Activated naive CD8-positive, alpha-beta T cell treated with anti-CD3 and anti-CD28 coated beads, Interleukin-2, amount 50 U/mL, for 16 hours (primary cell): ENCODE measurements around the gene STX19.

ENCODE experiments used
- DNase-seq: peaks from one replicate; pipeline ENCODE4 v3.0.0-alpha.2; 2020; ENCODE audit warnings: low read depth, low spot score

STX19 gene

DNA sequence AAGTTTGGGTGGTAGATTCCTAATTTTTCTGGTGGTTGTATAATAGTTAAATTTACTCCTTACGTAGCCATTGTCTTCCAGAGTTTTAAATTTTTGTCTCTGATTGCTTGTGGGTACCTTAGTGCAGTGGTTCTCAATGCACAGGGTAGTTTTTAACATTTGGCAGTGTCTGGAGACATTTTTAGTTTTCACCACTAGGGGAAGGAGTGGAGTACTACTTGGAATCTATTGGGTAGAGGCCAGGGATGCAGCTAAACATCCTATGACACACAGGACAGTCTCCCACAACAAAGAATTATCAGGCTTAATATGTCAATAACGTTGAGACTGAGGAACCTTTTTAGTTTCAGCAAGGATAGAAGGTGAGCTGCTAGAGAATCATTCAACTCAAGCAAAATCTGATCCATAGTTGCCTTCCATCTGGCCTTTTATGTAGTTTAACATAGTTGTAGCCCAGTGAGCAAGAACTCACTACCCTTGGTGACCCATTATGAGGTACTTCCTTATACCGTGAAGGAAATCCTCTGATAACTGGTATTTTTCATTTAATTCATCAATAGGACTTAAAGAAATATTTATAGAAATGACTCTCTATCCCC is 8.6 kb upstream of the STX19 start:
- DNase-seq = no peak

DNA sequence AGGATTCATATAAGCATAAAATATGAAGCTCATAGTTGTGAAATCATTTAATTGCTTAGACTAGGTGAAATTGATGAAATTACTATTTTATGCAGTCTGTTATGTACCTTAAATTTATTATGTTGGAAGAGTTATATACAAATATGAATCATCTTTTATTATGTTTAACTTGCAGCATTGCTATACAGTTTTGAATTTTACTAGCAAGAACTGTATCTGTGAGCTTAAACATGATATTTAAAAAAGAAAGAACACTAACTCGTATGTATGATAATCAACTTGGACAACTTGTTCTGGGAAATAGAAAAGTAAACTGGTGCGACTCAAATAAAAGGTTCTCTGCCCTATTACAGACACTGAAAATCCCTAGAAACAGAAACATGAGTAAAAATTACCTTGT is 1.8 kb downstream of the STX19 start:
- DNase-seq = no peak

DNA sequence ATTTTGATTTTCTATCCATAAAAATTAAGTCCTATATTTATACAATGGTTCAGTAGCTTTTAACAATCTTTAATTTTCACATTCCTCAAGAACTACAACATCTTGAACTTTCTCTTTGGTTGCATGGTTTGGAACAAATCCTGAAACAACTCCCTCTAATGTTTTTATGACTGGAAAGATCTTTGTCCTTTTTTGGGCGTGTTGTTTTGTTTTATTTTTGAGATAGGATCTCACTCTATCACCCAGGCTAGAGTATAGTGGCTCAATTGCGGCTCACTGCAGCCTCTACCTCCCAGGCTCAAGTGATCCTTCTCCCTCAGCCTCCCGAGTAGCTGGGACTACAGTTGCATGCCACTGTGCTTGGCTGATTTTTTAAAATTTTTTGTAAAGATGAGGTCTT is 4.0 kb downstream of the STX19 start:
- no peak for DNase-seq

DNA sequence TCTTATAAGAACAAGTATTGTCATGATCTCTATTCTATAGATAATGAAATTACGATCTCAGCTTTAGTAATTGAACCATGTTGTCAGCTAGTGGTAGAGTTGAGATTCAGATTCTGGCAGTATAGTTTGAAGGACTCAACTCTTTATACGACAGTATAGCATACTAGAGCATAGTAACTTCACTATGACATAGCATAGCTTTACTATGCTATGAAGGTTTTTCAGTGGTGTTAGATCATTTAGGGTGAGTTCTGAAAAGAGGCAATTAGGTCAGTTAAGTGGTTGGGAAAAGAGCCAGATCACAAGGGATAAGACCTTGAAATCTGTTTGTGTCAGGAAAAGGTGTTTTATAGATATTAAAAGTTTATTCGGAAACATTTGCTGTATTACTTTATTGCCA is 8.1 kb downstream of the STX19 start:
- no peak for DNase-seq

DNA sequence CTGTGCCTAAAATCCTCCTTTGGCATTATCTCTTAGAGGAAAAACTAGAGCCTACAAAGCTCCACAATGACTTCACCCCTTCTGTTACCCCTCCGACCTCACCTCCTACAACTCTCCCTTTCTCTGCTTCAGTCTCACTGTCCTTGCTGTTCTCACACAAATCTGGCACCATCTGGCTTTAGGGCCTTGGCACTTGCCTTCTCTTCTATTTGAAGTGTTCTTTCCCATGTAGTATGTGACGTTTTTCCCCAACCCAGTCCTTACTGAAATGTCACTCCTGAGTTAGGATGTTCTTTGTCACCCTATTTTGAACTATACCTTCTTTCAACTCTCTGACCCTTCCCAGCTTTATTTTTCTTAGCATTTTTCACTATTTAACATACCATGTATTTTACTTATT is 8.7 kb downstream of the STX19 start:
- no peak for DNase-seq

DNA sequence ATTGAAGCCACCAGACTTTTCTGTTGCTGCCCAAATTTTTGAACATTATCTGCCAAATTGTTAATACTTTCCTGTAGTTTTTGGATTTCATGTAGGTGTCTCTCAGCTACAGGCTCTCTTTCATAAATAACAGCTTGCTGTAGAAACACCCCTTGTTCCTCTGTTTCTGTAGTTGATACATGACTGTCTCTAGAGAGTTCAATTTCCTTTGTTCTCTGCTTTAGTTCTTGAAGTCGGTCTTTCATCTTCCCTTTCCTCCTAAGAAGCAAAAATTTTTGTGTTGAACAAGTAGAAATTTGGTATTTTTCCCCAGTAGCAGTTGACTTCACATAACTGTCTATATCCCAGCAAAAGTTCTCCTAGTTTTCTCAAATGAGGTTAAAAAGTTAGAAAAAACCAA is 13.4 kb downstream of the STX19 start:
- no peak for DNase-seq

DNA sequence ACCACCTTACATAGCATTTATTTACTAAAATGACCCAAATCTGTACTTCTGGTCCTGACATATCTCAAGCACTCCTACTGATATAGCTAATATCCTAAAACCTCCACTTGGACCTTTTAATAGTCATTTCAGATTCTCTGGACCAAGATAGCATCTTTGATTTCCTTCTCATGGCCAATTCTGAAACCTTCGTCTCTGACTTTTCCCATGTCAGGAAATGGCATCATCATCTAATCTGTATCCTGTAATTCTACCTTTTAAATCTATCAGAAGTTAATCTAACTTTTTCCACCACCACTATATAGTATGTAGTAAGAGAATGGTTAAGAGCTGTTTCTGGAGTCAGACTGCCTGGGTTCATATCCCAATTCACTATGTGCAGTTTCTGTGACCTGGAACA is 16.2 kb downstream of the STX19 start:
- no peak for DNase-seq

DNA sequence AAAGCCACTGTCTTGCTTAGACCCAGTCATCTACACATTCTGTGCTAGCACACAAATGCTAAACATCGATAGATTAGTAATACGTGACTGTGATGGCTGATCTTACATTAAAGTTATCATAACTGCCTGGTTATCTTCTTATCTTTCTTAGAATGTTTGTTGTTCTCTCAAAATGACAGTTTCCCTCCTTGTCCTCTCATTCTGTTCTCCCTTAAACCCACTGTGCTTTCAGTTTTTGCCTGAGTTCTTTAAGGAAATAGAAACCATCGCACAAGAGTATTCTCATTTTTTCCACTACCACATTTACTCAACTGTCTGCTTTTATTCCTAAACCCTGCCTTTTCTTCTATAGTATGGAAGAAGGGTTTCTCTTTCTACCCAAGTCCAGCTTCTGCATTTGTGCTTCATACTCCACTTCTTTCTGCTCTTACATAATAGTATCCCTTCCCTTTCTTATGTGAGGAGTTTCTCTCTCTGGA is 17.1 kb downstream of the STX19 start:
- no peak for DNase-seq

DNA sequence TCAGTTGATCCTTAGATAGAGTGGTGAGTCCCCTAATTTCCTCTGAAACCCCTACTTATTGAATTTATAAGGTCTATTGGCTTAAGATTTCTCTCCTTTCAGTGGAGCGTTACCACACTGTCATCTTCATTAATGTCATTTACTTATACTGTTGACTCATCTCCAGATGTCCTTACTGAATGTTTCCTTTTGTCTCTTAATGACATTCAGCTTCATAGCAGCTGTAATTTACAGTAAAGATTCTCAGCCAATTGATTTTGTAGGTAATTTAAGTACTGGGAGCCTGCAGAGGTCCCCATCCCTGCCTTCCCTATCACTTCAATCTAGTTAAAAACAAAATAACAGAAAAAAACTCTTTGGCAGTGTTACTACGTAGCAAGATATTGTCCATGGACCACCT is 18.8 kb downstream of the STX19 start:
- no peak for DNase-seq

DNA sequence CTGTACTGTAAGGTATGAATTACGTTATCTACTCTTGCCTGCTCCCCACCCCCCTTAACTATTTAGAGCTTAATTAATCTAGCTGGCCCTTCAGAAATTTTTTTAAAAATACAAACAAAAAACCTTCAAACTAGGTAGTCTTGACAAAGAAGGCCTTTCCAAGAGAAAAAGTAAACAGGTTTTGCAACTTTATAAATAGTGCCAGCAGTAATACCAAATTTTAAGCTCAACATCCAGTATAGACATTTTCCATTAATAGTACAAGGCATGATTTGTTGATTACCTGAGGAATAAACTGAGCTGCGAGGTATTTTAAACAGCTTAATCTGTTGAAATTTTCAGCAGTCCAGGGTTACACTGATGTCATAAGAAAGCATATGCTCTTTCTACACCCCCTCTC is 20.1 kb downstream of the STX19 start:
- no peak for DNase-seq

DNA sequence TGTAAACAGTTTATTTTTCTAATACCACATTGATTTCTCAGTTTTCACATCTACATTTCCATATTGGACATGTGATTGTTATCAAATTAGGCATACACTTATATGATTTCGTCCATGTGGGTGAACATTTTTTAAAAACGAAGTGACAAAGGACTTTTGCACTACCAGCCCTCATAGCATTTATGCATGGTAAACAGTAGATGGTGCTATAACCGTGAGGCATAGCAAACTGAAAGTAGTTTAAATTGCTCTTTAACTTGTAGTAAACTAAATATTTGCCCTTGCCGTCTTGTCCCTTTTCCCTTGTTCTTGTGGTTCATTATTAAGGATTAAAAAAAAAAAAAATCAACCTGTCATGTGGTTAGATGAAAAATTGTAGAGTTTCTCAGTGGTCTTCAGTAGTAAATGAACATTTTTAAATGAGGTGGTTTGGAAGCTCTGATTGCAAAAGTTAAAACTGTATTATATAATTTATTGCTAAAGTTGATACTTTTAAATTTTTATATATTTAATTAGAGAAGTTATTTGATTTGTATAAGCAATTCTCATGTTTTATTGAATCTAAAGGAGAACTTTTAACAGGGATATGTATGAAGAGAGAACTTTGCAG is 24.0 kb downstream of the STX19 start:
- DNase-seq = no peak

DNA sequence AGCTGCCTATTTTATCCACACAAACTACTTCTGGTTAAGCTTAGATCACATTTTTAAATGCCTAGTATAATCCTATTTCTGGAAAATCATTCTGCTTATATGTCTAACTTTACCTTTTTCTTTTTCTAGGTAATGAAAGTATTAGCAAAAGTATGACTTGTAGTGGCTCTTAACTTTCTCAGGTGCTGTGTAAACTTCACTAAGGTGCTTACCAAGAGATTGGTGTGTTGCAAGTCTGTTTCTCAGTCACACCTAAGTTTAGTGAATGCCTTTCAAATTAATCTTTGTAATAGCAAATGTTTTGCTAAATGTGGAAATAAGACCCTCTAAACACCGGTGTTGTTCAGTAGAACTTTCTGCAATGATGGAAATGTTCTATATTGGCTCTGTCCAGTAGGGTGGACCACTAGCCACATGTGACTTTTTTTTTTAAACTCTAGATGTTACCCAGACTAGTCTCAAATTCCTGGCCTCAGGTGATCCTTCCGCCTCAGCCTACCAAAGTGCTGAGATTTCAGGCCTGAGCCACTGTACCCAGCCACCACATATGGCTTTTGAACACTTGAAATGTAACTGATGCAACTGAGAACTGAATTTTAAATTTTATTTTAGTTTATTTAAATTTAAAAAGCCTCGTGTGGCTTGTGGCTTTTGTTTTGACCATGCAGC is 26.4 kb downstream of the STX19 start:
- DNase-seq = no peak

DNA sequence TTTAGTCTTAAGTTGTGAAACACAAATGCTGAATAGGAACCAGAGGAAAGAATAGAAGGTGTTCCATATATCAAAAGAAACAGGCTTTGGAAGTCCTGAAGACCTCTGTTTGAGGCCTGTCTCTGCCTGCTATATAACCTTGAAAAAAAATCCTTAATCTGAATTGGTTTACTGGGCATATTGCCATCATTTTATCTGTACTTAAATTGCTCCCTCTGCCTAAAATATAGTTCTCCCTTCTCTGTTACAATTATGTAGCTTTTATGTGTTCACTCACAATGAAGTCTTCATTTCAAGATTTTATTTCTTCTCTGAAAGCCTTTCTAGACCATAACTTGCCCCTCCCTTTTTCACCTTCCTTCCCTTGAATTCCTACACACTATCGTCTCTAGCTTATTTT is 27.2 kb downstream of the STX19 start:
- DNase-seq = no peak

DNA sequence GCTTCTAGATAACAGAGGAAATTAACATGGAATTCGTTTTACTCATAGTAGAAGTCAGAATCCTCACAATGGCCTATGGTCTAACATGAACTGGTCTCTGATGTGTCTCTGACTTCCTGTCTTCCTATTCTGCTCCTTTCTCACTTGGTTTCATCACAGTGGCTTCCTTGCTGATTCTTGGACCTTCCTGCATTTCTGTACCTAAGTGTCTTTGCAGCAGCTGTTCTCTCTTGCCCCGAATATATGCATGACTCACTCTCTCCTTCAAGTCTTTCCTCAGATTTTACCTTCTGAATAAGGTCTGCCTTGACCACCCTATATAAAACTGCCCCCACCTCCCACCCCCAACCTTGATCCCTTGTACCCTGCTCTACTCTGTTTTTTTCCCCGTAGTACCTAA is 34.3 kb downstream of the STX19 start:
- DNase-seq = no peak

DNA sequence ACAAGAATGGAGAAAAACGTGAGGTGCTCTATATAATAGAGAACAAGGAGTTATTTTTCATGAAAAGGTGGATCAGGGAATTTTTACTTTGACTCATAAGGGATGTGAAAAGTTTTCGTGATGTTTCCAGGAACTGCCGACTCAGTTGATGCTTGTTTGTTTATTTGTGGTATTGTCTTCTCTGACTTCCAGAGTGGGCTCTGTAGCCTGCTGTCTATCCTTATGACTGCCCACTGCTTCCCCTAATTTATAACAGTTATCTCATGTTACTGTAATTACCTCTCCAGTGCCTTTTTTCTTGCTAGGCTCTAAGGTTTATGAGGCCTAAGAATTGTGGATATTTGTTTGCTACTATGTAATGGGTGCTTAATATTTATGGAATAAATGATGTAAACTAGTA is 36.2 kb downstream of the STX19 start:
- no peak for DNase-seq

DNA sequence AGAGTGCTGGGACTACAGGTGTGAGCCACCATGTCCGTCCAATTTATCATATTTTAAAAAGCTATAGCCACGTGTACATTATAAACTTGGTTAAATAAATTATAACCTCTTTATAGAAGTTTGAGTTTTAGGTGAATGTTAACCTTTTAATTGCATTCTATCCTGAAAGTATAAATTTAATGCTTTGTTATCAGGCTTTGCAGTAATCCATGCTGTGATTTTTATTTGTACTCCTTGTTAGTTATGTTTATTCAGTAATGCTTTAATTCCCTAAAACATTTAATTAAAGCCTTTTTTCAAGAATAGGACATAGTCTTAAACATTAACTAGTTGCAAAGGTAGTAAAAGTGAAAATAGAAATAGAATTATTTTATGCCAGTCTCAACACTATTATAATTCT is 36.8 kb downstream of the STX19 start:
- DNase-seq = no peak

DNA sequence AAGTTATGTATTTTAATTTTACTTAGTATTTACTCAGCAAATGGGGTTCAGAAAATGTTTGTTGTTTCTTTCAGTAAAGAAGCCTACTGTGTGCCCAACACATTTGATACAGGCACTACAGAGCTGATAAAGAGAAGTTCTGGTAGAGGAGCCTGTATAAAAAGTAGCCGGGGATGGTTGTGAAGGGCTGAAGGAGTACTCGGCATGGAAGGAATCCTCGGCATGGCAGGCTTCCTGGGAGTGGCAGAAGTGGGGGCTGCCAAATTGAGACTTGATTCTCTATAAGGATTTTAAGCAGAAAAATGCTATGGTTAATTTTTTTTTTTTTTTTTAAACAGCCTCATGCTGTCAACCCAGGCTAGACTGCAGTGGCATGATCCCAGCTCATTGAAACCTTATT is 39.2 kb downstream of the STX19 start:
- DNase-seq = no peak

DNA sequence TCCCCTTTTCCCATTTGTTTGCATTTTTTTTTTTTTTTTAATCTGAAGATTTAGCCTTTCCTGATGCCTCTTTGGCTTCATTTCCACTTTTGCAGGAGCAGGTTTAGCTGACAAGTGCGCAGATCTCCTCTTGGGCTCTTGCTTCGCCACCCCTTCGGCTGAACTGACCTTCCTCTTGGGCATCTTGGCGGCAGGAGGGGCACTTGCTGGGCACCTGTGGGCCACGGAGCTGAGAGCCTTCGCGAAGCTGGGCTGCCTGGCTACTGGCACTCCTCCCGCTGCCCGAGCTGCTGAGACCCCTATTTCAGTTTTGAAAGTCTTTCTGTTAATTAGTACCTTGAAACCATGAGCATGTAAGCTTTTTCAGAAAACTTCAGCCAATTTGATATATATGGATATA is 39.6 kb downstream of the STX19 start:
- DNase-seq = no peak

DNA sequence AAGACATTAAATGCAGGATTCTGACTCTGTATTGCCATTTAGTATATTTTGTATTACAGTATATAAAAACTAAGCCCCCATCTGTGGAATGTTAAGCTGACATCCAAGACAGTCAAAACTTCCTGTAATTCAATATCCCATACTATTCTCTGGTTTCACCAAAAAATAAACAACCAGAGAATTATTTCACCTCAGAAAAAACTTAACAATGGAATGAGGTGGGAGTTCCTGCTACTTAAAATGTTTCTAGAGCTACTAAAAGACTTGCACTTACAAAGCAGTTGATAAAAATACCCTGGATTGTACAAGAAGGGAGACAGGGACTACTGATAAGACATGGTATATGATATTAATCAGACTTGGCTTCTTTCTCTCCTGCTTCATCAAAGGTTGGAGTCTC is 40.1 kb downstream of the STX19 start:
- DNase-seq = no peak

DNA sequence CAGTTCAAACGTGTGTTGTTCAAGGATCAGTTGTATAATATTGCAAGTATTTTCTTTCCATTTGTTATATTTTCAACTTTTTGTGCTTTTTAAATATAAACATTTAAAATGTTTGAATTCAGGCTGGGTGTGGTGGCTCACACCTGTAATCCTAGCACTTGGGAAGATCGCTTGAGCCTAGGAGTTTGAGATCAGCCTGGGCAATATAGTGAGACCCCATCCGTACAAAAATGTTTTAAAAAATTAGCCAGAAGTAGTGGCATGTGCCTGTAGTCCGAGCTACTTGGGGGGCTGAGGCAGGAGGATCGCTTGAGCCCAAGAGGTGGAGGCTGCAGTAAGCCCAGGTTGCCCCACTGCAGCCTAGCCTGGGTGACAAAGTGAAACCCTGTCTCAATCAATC is 43.8 kb downstream of the STX19 start:
- no peak for DNase-seq

DNA sequence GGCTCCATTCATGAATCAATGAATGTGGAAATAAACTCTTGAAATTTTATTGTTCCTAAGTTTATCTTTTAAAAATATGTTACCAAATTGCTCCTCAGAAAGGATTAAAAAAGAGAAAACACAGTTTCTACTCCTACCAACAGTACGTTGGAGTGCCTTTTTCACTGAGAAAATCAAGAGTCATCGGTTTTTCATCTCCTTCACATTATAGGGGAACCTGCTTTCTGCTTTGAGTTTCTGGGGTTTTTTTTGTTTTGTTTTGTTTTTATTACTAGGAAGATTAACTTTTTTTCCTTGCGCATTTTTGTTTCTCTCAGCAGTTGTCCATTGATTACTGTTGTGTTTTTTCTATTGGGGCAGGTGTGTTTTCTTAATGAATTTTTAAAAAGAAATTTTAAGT is 45.0 kb downstream of the STX19 start:
- no peak for DNase-seq

DNA sequence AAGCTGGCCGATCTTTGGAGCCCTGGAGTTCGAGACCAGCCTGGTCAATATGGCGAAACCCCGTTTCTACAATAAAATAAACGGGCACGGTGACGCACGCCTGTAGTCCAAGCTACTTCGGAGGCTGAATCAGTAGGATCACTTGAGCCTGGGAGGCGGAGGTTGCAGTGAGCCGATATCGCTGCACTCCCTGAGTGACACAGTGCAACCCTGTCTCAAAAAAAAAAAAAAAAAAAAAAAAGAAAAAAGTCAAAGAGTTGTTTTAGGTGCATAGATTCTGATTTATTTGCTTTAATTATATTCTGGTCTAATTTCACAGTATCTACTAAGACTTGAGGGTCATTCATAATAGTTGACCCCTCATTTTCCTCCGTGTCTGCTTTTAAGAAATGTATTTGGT is 46.7 kb downstream of the STX19 start:
- DNase-seq = no peak

DNA sequence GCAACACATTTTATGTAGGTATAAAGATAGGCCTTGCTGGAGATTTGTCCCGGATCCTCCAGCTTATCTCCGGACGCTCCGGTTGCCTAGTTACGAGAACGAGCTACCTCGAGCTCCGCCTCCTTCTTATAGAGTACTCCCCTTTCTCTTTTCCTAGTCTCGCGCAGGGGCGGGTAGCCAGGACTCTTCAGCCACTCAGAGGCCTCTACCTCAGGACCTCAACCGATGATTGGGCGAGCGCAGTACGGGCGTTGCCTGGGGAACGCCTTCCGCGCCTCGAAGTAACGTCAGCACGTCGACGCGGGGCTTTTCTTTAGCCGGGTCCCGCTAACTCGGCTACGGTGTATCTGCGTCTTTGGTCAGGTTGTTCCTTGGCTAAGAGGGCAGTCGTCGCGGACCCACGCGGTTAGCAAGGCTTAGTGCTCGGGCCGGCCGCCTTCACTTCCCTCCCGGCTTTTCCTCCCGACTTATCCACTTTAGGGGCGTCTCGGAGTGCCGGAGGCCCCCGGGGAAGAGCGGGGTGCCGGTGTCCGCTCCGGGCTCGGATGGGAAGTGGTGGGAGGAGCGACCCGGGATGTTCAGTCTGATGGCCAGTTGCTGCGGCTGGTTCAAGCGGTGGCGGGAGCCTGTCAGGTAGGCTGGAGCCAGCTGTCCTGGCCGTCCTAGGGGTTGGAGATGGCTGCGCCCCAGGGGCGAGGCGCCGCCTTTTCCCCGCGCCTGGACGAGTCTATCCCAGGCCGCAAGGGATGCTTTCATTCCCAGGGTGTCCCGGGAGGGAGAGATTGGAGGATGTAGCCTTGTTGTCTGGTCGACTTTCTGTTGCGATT is 48.3 kb downstream of the STX19 start, which contains the start of gene ARL13B:
ARL13B (plus strand) TSS at position 306 of the 827 bp plus-strand sequence; CDS start at position 575, 269 bp downstream.
- peak; percentile 89 for DNase-seq
